Keratinocyte (primary cell): ENCODE measurements around the gene ZNF597.

Experiments used
- EZH2 ChIP-seq: IDR thresholded peaks from one replicate; pipeline ENCODE4 v1.6.1; 2012; ENCODE audit warnings: inconsistent platforms, mild to moderate bottlenecking, low read length, moderate library complexity
- TF ChIP-seq, protein P1 (sequence below), 3 experiments: IDR thresholded peaks in 1 of 3; conservative IDR thresholded peaks in 1 of 3; optimal IDR thresholded peaks in 1 of 3; 2 replicates in 2 of 3; 3 replicates in 1 of 3; pipeline versions ENCODE3 to v1.5.1; 2011; ENCODE audit warnings: low read length in 3 of 3, mild to moderate bottlenecking in 3 of 3, moderate library complexity in 2 of 3, control low read depth in 1 of 3, inconsistent platforms in 1 of 3; ENCODE audit not compliant: insufficient read depth in 2 of 3; ENCODE audit errors: extremely low read depth in 1 of 3

GRCh38 chr16:3408561-3409197 is 34.6 kb downstream of the ZNF597 start:
- TF ChIP-seq, protein P1, sequence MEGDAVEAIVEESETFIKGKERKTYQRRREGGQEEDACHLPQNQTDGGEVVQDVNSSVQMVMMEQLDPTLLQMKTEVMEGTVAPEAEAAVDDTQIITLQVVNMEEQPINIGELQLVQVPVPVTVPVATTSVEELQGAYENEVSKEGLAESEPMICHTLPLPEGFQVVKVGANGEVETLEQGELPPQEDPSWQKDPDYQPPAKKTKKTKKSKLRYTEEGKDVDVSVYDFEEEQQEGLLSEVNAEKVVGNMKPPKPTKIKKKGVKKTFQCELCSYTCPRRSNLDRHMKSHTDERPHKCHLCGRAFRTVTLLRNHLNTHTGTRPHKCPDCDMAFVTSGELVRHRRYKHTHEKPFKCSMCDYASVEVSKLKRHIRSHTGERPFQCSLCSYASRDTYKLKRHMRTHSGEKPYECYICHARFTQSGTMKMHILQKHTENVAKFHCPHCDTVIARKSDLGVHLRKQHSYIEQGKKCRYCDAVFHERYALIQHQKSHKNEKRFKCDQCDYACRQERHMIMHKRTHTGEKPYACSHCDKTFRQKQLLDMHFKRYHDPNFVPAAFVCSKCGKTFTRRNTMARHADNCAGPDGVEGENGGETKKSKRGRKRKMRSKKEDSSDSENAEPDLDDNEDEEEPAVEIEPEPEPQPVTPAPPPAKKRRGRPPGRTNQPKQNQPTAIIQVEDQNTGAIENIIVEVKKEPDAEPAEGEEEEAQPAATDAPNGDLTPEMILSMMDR (optimal IDR thresholded peaks at IDR 0.05 in 1 of 3, IDR thresholded peaks at IDR 0.05 in 1 of 3, conservative IDR thresholded peaks at IDR 0.05 in 1 of 3; ENCODE audit: extremely low read depth in 1 of 3, insufficient read depth in 2 of 3, low read length in 3 of 3): no peak
- no peak for TF ChIP-seq EZH2
